Thymus (tissue), 11 donors: ENCODE measurements around the gene ARSK. TPM values are rescaled to one million over a fixed set of nuclear protein-coding genes. Genes with fewer than 3 reads are reported as not detected.

Experiments
- DNase-seq, 9 donors: peaks; one replicate each; pipeline ENCODE4 v3.0.0-alpha.2; 2013; ENCODE audit warnings: low spot score in 9 of 9, low read depth in 6 of 9, missing footprints in 1 of 9
- H3K27ac ChIP-seq, 2 donors: one replicate each; pipeline ENCODE4 v1.5.1; 2013; ENCODE audit warnings: control low read depth in 1 of 2, low read depth in 1 of 2, low read length in 1 of 2, mild to moderate bottlenecking in 1 of 2, moderate library complexity in 1 of 2
- H3K27me3 ChIP-seq, 2 donors: one replicate each; pipeline ENCODE4 v1.5.1; 2013; ENCODE audit warnings: low read length in 1 of 2; ENCODE audit not compliant: control insufficient read depth in 2 of 2, insufficient read depth in 1 of 2
- H3K36me3 ChIP-seq, 2 donors: one replicate each; pipeline ENCODE4 v1.5.1; 2013; ENCODE audit warnings: low read length in 1 of 2, mild to moderate bottlenecking in 1 of 2, moderate library complexity in 1 of 2; ENCODE audit not compliant: control insufficient read depth in 2 of 2, insufficient read depth in 2 of 2
- H3K4me1 ChIP-seq, 2 donors: one replicate each; pipeline ENCODE4 v1.5.1; 2013; ENCODE audit warnings: low read length in 2 of 2; ENCODE audit not compliant: control insufficient read depth in 2 of 2, insufficient read depth in 2 of 2
- H3K4me3 ChIP-seq, 2 donors: one replicate each; pipeline ENCODE4 v1.5.1; 2013; ENCODE audit warnings: low read length in 2 of 2, control low read depth in 1 of 2, mild to moderate bottlenecking in 1 of 2
- H3K9me3 ChIP-seq, 2 donors: one replicate each; pipeline ENCODE4 v1.5.1; 2013; ENCODE audit warnings: low read length in 1 of 2, mild to moderate bottlenecking in 1 of 2; ENCODE audit not compliant: control insufficient read depth in 2 of 2, insufficient read depth in 1 of 2
- WGBS: extraction: QIAGEN DNeasy Blood & Tissue Kit; methylation state at CpG from one replicate; pipeline ENCODE4 v1.1.7; 2013; 5-methylcytosine and 5-hydroxymethylcytosine counted together
- polyA plus RNA-seq: library from polyadenylated mRNA; stranded (reverse); fragments of 200-250 nt; gene quantifications from one replicate; pipeline ENCODE4 v1.2.3, GENCODE V29; 2013
- total RNA-seq: library from RNA; stranded (reverse); fragments of 120-200 nt; gene quantifications from one replicate; pipeline ENCODE4 v1.2.4, GENCODE V29; 2013
- donor health status: healthy.

The ARSK gene
- total and polyA plus RNA-seq, 2 donors = 4.6 to 5.3 TPM

- Histone ChIP-seq H3K4me1 (no peaks in the 10 kb centered on the region), H3K27me3 (no peaks in the 10 kb centered on the region), H3K9me3 (no peaks in the 10 kb centered on the region), H3K36me3 (peaks cover 0 to 3% of the 10 kb centered on the region in 2 donors), H3K4me3 (no peak overlapping the region), H3K27ac (no peak overlapping the region)
- 100% methylated on average over 1 of the region's 1 CpG for WGBS
- no peak for DNase-seq
These were observed 29.1 kb downstream of the ARSK start for GRCh38 chr5:95583992-95584391.

DNA sequence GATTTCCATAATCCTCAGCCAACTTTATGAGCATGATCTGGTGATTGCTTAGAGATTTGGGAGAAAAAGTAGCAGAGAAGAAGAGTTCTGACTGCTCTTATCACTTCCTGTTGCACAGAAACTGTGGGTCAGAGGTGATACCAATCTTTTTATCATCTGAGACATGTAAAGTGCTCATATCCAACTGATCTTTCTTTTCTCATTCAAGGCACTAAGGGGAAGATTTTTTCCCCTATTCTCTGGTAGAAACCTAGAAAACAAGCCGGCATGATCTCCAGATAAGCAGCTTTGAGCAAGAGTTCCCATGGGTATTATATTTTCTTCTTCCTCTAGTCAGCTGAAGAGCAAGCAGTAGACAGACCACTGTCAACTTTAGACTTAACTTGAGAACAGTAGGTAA is 36.0 kb downstream of the ARSK start:
- peak in 3 of 9 donors; percentile 0 to 31 (median 9) for DNase-seq
- Histone ChIP-seq H3K36me3 (no peaks in the 10 kb centered on the region), H3K4me3 (no peak overlapping the region), H3K27ac (no peak overlapping the region), H3K4me1 (peaks cover 0 to 5% of the 10 kb centered on the region in 2 donors), H3K9me3 (no peaks in the 10 kb centered on the region), H3K27me3 (no peaks in the 10 kb centered on the region)
- 71% methylated on average over 1 of the region's 1 CpG for WGBS

GRCh38 chr5:95591490-95591901 is 36.6 kb downstream of the ARSK start:
- no peak overlapping the region for H3K4me3 ChIP-seq
- DNase-seq = no peak
- no peaks in the 10 kb centered on the region for H3K27me3 ChIP-seq
- peaks cover 0 to 5% of the 10 kb centered on the region in 2 donors for H3K4me1 ChIP-seq
- no peak overlapping the region for H3K27ac ChIP-seq
- WGBS = 98% methylated on average over 5 of the region's 5 CpGs
- H3K36me3 ChIP-seq = no peaks in the 10 kb centered on the region
- H3K9me3 ChIP-seq = no peaks in the 10 kb centered on the region

GRCh38 chr5:95595289-95595931 is 40.5 kb downstream of the ARSK start:
- Histone ChIP-seq H3K4me3 (no peak overlapping the region), H3K27ac (no peak overlapping the region), H3K27me3 (no peaks in the 10 kb centered on the region), H3K36me3 (no peaks in the 10 kb centered on the region), H3K9me3 (no peaks in the 10 kb centered on the region), H3K4me1 (peaks cover 0 to 5% of the 10 kb centered on the region in 2 donors)
- WGBS = 98% methylated on average over 3 of the region's 3 CpGs
- DNase-seq = no peak

- Histone ChIP-seq H3K27me3 (no peaks in the 10 kb centered on the region), H3K4me1 (no peaks in the 10 kb centered on the region), H3K4me3 (no peak overlapping the region), H3K9me3 (no peaks in the 10 kb centered on the region), H3K27ac (no peak overlapping the region), H3K36me3 (peaks cover 0 to 14% of the 10 kb centered on the region in 2 donors)
- no peak for DNase-seq
- 100% methylated on average over 1 of the region's 1 CpG for WGBS
These were observed 44.4 kb downstream of the ARSK start for GRCh38 chr5:95599252-95599651.

DNA sequence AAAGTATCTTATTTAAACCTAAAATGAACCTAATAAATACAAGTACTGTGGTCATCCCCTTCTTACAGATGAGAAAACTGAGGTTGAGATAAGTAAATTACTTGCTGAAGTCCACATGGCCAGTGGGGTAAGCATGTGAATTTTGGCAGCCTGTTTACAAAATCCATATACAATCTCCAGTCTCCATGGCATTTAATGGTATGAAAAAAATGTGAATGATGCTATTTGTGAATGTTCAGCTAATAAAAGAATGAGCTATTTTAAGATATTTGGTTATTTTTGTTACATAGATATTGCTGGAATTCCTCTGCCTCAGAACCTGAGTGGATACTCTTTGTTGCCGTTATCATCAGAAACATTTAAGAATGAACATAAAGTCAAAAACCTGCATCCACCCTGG is 45.7 kb downstream of the ARSK start:
- Histone ChIP-seq H3K36me3 (peaks cover 0 to 14% of the 10 kb centered on the region in 2 donors), H3K4me3 (no peak overlapping the region), H3K27me3 (no peaks in the 10 kb centered on the region), H3K4me1 (no peaks in the 10 kb centered on the region), H3K9me3 (no peaks in the 10 kb centered on the region), H3K27ac (no peak overlapping the region)
- no peak for DNase-seq
- 96% methylated on average over 1 of the region's 1 CpG for WGBS

DNA sequence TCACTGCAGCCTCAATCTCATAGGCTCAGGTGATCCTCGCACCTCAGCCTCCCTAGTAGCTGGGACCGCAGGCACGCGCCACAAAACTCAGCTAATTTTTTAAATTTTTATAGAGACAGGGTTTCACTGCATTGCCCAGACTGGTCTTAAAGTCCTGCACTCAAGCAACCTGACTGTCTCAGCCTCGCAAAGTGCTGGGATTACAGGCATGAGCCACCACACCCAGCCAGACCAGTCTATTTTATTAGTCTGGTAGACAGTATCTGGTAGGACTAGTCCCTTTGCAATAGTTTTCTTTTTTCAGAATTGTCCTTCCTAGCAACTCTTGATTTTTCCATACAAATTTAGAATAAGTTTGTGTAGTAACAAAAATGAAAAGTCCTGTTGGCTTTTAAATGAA is 50.9 kb downstream of the ARSK start:
- WGBS = 99% methylated on average over 5 of the region's 5 CpGs
- H3K9me3 ChIP-seq = no peaks in the 10 kb centered on the region
- H3K27ac ChIP-seq = no peak overlapping the region

DNA sequence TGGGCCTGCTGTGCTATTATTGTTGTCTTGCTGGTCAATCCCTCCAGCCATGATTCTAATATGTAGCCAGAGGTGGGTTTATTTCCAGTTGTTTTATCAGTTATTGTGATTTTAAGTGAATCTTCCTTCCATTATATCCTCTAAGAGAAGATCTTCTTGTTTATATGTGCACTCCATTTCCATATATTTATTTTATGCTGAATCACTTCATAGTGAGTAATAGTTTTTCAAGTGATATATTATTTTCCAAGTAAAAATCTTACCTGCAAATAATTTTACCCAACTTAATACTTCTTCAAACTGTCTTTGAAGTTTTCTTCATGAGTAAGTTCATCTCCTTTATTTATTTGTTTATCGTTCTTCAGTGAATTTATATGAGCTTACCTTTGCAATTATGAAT is 51.5 kb downstream of the ARSK start:
- H3K36me3 ChIP-seq = peaks cover 0 to 6% of the 10 kb centered on the region in 2 donors
- 97% methylated on average over 1 of the region's 1 CpG for WGBS

More for the DNA sequence above, 50.9 kb downstream of the ARSK start:
- no peaks in the 10 kb centered on the region for H3K4me1 ChIP-seq
- DNase-seq = no peak
- H3K4me3 ChIP-seq = no peak overlapping the region
- no peaks in the 10 kb centered on the region for H3K27me3 ChIP-seq
- H3K36me3 ChIP-seq = peaks cover 0 to 13% of the 10 kb centered on the region in 2 donors

DNA sequence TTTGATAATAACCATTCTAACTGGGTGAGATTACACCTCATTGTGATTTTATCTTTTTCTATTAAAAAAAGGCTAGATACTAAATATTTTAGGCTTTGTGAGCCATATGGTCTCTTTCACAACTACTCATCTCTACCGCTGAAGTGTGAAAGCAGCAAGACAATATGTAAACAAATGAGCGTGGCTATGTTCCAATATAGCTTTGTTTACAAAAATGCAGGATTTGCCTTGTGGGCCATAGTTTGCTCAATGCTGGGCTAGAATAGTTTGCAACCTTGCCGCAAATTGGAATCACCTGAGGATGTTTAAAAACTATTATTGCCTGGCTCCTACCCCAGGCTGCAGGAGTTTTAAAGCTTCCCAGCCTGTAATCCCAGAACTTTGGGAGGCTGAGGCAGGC is 54.8 kb downstream of the ARSK start:
- H3K27me3 ChIP-seq = no peaks in the 10 kb centered on the region
- no peaks in the 10 kb centered on the region for H3K36me3 ChIP-seq
- DNase-seq = no peak
- H3K4me1 ChIP-seq = no peaks in the 10 kb centered on the region
- H3K27ac ChIP-seq = no peak overlapping the region
- H3K4me3 ChIP-seq = no peak overlapping the region
- peaks cover 0 to 6% of the 10 kb centered on the region in 2 donors for H3K9me3 ChIP-seq
- 97% methylated on average over 3 of the region's 3 CpGs for WGBS

More for the DNA sequence above, 51.5 kb downstream of the ARSK start:
- no peak for DNase-seq
- H3K27ac ChIP-seq = no peak overlapping the region
- no peaks in the 10 kb centered on the region for H3K4me1 ChIP-seq
- no peaks in the 10 kb centered on the region for H3K27me3 ChIP-seq
- H3K9me3 ChIP-seq = no peaks in the 10 kb centered on the region
- H3K4me3 ChIP-seq = no peak overlapping the region
